GM18517 (cell line): ENCODE data around the gene SVIL.
"Not testable (repeated sequence)": the region's sequence is repeated elsewhere in the genome, so short reads cannot be mapped to it uniquely, and the experiment has no call there.

Source experiments
- ATAC-seq: cut with Tn5 transposase; IDR thresholded peaks from one replicate; pipeline ENCODE4 v1.9.1; 2021; ENCODE audit warnings: mild to moderate bottlenecking, moderate library complexity; ENCODE audit not compliant: unreplicated experiment

Gene SVIL

GRCh38 chr10:29606693-29607092 is 28.1 kb downstream of the SVIL start:
- not testable (repeated sequence) for ATAC-seq

- ATAC-seq, result no peak
Measured at GRCh38 chr10:29604291-29604825, 30.4 kb downstream of the SVIL start.

GRCh38 chr10:29603223-29603896 is 31.4 kb downstream of the SVIL start:
- no peak for ATAC-seq

- no peak for ATAC-seq
Measured at GRCh38 chr10:29600821-29601220, 34.0 kb downstream of the SVIL start.

GRCh38 chr10:29600067-29600466 is 34.7 kb downstream of the SVIL start:
- ATAC-seq, result no peak

GRCh38 chr10:29598851-29599311 is 35.9 kb downstream of the SVIL start:
- no peak for ATAC-seq

- no peak for ATAC-seq
Measured at GRCh38 chr10:29596826-29597225, 37.9 kb downstream of the SVIL start.

GRCh38 chr10:29596356-29596755 is 38.4 kb downstream of the SVIL start:
- ATAC-seq, result no peak

GRCh38 chr10:29595636-29596225 is 39.0 kb downstream of the SVIL start:
- ATAC-seq, result no peak

- no peak for ATAC-seq
Measured at GRCh38 chr10:29595146-29595545, 39.6 kb downstream of the SVIL start.

- ATAC-seq, result no peak
Measured at GRCh38 chr10:29591651-29591968, 43.2 kb downstream of the SVIL start.

- ATAC-seq, result no peak
Measured at GRCh38 chr10:29590915-29591650, 43.7 kb downstream of the SVIL start.

- no peak for ATAC-seq
Measured at GRCh38 chr10:29588629-29589421, 45.9 kb downstream of the SVIL start.

GRCh38 chr10:29587750-29588628 is 46.8 kb downstream of the SVIL start:
- not testable (repeated sequence) for ATAC-seq

- not testable (repeated sequence) for ATAC-seq
Measured at GRCh38 chr10:29587102-29587749, 47.5 kb downstream of the SVIL start.

GRCh38 chr10:29586509-29586908 is 48.3 kb downstream of the SVIL start:
- ATAC-seq, result no peak

GRCh38 chr10:29585488-29585976 is 49.2 kb downstream of the SVIL start:
- ATAC-seq, result no peak

- ATAC-seq, result no peak
Measured at GRCh38 chr10:29584436-29584835, 50.3 kb downstream of the SVIL start.

- ATAC-seq, result no peak
Measured at GRCh38 chr10:29583674-29584073, 51.1 kb downstream of the SVIL start.
